Liver (tissue), 9 donors: ENCODE measurements around the gene HSD17B13. TPM values are rescaled to one million over a fixed set of nuclear protein-coding genes. Genes with fewer than 3 reads are reported as not detected.
A peak's percentile ranks its signal among the peaks of the same experiment; 100 is the strongest.

ENCODE experiments used
- DNase-seq: peaks from one replicate; pipeline ENCODE4 v3.0.0-alpha.2; 2017; ENCODE audit warnings: low spot score
- H3K27ac ChIP-seq, 2 donors: one replicate each; pipeline ENCODE4 v1.7.0; 2013; ENCODE audit warnings: inconsistent platforms in 2 of 2, low read length in 2 of 2, control low read depth in 1 of 2, low read depth in 1 of 2, mild to moderate bottlenecking in 1 of 2
- H3K27me3 ChIP-seq, 4 donors: one replicate each; pipeline versions ENCODE4 v1.6.1 to v1.7.0; 2013; ENCODE audit warnings: low read length in 3 of 4, inconsistent platforms in 1 of 4, mild to moderate bottlenecking in 1 of 4, moderate library complexity in 1 of 4; ENCODE audit not compliant: control insufficient read depth in 4 of 4, insufficient read depth in 4 of 4
- H3K36me3 ChIP-seq, 4 donors: one replicate each; pipeline versions ENCODE4 v1.6.1 to v1.7.0; 2013; ENCODE audit warnings: low read length in 3 of 4, mild to moderate bottlenecking in 3 of 4, low read depth in 1 of 4, moderate library complexity in 1 of 4; ENCODE audit not compliant: control insufficient read depth in 4 of 4, insufficient read depth in 3 of 4
- H3K4me1 ChIP-seq, 4 donors: one replicate each; pipeline versions ENCODE4 v1.6.1 to v1.7.0; 2013; ENCODE audit warnings: low read length in 3 of 4, mild to moderate bottlenecking in 3 of 4, moderate library complexity in 1 of 4; ENCODE audit not compliant: control insufficient read depth in 4 of 4, insufficient read depth in 4 of 4
- H3K4me3 ChIP-seq, 3 donors: one replicate each; pipeline versions ENCODE4 v1.6.1 to v1.7.0; 2013; ENCODE audit warnings: low read length in 3 of 3, control low read depth in 1 of 3, low read depth in 1 of 3, mild to moderate bottlenecking in 1 of 3
- H3K9ac ChIP-seq, 2 donors: one replicate each; pipeline ENCODE4 v1.7.0; 2013; ENCODE audit warnings: low read length in 2 of 2, mild to moderate bottlenecking in 2 of 2, moderate library complexity in 2 of 2, control low read depth in 1 of 2, low read depth in 1 of 2
- H3K9me3 ChIP-seq, 4 donors: one replicate each; pipeline versions ENCODE4 v1.6.1 to v1.7.0; 2013; ENCODE audit warnings: low read length in 3 of 4; ENCODE audit not compliant: control insufficient read depth in 4 of 4
- EGR1 ChIP-seq, 2 donors: IDR thresholded peaks; 2 replicates each; pipeline ENCODE4 v1.6.1; 2016 to 2018; ENCODE audit warnings: antibody characterized with exemption in 2 of 2, low read depth in 2 of 2
- FOXA1 ChIP-seq: IDR thresholded peaks from 2 replicates; pipeline ENCODE4 v1.6.1; 2016; ENCODE audit warnings: antibody characterized with exemption
- FOXA2 ChIP-seq: IDR thresholded peaks from 2 replicates; pipeline ENCODE4 v1.6.1; 2016; ENCODE audit warnings: antibody characterized with exemption
- GABPA ChIP-seq, 2 donors: IDR thresholded peaks in 1 of 2; conservative IDR thresholded peaks in 1 of 2; 2 replicates each; pipeline ENCODE4 v1.6.1; 2016; ENCODE audit warnings: antibody characterized with exemption in 2 of 2, mild to moderate bottlenecking in 1 of 2, moderate library complexity in 1 of 2
- HNF4A ChIP-seq, 2 donors: conservative IDR thresholded peaks; 2 replicates each; pipeline ENCODE4 v1.6.1; 2016; ENCODE audit warnings: antibody characterized with exemption in 2 of 2, mild to moderate bottlenecking in 2 of 2
- HNF4G ChIP-seq: IDR thresholded peaks from 2 replicates; pipeline ENCODE4 v1.6.1; 2016; ENCODE audit warnings: antibody characterized with exemption
- JUND ChIP-seq, 2 donors: IDR thresholded peaks; 2 replicates each; pipeline ENCODE4 v1.6.1; 2016; ENCODE audit warnings: antibody characterized with exemption in 2 of 2
- NR2F2 ChIP-seq: IDR thresholded peaks from 2 replicates; pipeline ENCODE4 v1.6.1; 2016; ENCODE audit warnings: antibody characterized with exemption
- RAD21 ChIP-seq, 2 donors: IDR thresholded peaks; 2 replicates each; pipeline ENCODE4 v1.6.1; 2016; ENCODE audit warnings: antibody characterized with exemption in 2 of 2, mild to moderate bottlenecking in 2 of 2
- RXRA ChIP-seq, 2 donors: IDR thresholded peaks; 2 replicates each; pipeline ENCODE4 v1.6.1; 2017 to 2018; ENCODE audit warnings: antibody characterized with exemption in 2 of 2, mild to moderate bottlenecking in 1 of 2
- SP1 ChIP-seq: IDR thresholded peaks from 2 replicates; pipeline ENCODE4 v1.6.1; 2018; ENCODE audit warnings: antibody characterized with exemption, mild to moderate bottlenecking
- TAF1 ChIP-seq: conservative IDR thresholded peaks from 2 replicates; pipeline ENCODE4 v1.6.1; 2016; ENCODE audit warnings: antibody characterized with exemption, mild to moderate bottlenecking
- YY1 ChIP-seq: IDR thresholded peaks from 2 replicates; pipeline ENCODE4 v1.6.1; 2016; ENCODE audit warnings: antibody characterized with exemption, mild to moderate bottlenecking
- WGBS: extraction: QIAGEN DNeasy Blood & Tissue Kit; methylation state at CpG from one replicate; pipeline ENCODE4 v1.1.7; 2013; 5-methylcytosine and 5-hydroxymethylcytosine counted together
- polyA plus RNA-seq, 2 donors: library from polyadenylated mRNA; stranded (reverse) in 1 of 2; unstranded in 1 of 2; fragments of 200-250 nt in 1 of 2; fragments of >200 nt in 1 of 2; fragmentation: Nextera tagmentation in 1 of 2; extraction: Ambion mirVana in 1 of 2; gene quantifications; one replicate each; pipeline versions ENCODE4 v1.2.1 to v1.2.3, GENCODE V29; 2013 to 2015
- total RNA-seq, 2 donors: library from RNA; depleted of rRNA; stranded (reverse); fragments of >200 nt; gene quantifications; one replicate each; pipeline ENCODE4 v1.2.3, GENCODE V29; 2014
- TF ChIP-seq, protein P1 (sequence below): IDR thresholded peaks from 2 replicates; pipeline ENCODE4 v1.6.1; 2016; ENCODE audit warnings: antibody characterized with exemption
- TF ChIP-seq, protein P2 (sequence below): IDR thresholded peaks from 2 replicates; pipeline ENCODE4 v1.6.1; 2016; ENCODE audit warnings: antibody characterized with exemption
- TF ChIP-seq, protein P3 (sequence below): IDR thresholded peaks from 2 replicates; pipeline ENCODE4 v1.6.1; 2016; ENCODE audit warnings: antibody characterized with exemption, mild to moderate bottlenecking
- TF ChIP-seq, protein P4 (sequence below): fragments of 150-350 bp; IDR thresholded peaks from 2 replicates; pipeline ENCODE4 v1.5.1; 2017; ENCODE audit warnings: improper control_type of control experiment, low read depth, low read length; ENCODE audit not compliant: missing input control
- TF ChIP-seq, protein P5 (sequence below): IDR thresholded peaks from 2 replicates; pipeline ENCODE4 v1.6.1; 2016; ENCODE audit warnings: antibody characterized with exemption
- donor health status: healthy.
- donor health status: healthy.
- donor health status: healthy.
- donor health status: healthy.
- donor health status: healthy.

HSD17B13 gene
- total and polyA plus RNA-seq, 4 donors = 0.09 to 61.7 (median 22.8) TPM

DNA sequence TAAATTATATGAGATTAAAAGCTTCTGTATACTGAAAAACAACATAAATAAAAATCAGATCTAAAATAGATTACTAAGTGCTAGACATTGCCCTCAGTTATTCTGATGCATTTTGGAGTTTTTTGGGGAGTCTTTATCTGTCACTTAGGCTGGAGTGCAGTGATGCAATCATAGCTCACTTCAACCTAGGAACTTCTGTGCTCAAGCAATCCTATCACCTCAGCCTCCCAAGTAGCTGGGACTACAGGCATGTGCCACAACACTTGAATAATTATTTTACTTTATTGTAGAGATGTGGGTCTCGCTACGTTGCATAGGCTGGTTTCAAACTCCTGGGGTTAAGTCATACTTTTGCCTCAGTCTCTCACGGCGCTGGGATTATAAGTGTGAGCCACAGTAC lies 36.6 kb upstream of the HSD17B13 start:
- TF ChIP-seq, protein P1, sequence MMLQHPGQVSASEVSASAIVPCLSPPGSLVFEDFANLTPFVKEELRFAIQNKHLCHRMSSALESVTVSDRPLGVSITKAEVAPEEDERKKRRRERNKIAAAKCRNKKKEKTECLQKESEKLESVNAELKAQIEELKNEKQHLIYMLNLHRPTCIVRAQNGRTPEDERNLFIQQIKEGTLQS = no peak
- TF ChIP-seq GABPA (IDR thresholded peaks at IDR 0.05 in 1 of 2, conservative IDR thresholded peaks at IDR 0.05 in 1 of 2) (no peak), YY1 (no peak), SP1 (no peak), RAD21 (IDR thresholded peaks at IDR 0.05) (no peak), EGR1 (IDR thresholded peaks at IDR 0.05; ENCODE audit: low read depth in 2 of 2) (no peak)
- TF ChIP-seq, protein P2, sequence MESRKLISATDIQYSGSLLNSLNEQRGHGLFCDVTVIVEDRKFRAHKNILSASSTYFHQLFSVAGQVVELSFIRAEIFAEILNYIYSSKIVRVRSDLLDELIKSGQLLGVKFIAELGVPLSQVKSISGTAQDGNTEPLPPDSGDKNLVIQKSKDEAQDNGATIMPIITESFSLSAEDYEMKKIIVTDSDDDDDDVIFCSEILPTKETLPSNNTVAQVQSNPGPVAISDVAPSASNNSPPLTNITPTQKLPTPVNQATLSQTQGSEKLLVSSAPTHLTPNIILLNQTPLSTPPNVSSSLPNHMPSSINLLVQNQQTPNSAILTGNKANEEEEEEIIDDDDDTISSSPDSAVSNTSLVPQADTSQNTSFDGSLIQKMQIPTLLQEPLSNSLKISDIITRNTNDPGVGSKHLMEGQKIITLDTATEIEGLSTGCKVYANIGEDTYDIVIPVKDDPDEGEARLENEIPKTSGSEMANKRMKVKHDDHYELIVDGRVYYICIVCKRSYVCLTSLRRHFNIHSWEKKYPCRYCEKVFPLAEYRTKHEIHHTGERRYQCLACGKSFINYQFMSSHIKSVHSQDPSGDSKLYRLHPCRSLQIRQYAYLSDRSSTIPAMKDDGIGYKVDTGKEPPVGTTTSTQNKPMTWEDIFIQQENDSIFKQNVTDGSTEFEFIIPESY = no peak
- whole genome bisulfite sequencing = 95% methylated on average over 4 of the region's 4 CpGs
- H3K9me3 ChIP-seq = no peaks in the 10 kb centered on the region
- peaks cover 5 to 26% (median 15%) of the 10 kb centered on the region in 4 donors for H3K36me3 ChIP-seq
- no peak overlapping the region for H3K27ac ChIP-seq
- H3K27me3 ChIP-seq = no peaks in the 10 kb centered on the region
- H3K4me1 ChIP-seq = peaks cover 3 to 18% (median 6%) of the 10 kb centered on the region in 4 donors
- no peak overlapping the region for H3K4me3 ChIP-seq
- no peak for DNase-seq
- no peak overlapping the region for H3K9ac ChIP-seq

DNA sequence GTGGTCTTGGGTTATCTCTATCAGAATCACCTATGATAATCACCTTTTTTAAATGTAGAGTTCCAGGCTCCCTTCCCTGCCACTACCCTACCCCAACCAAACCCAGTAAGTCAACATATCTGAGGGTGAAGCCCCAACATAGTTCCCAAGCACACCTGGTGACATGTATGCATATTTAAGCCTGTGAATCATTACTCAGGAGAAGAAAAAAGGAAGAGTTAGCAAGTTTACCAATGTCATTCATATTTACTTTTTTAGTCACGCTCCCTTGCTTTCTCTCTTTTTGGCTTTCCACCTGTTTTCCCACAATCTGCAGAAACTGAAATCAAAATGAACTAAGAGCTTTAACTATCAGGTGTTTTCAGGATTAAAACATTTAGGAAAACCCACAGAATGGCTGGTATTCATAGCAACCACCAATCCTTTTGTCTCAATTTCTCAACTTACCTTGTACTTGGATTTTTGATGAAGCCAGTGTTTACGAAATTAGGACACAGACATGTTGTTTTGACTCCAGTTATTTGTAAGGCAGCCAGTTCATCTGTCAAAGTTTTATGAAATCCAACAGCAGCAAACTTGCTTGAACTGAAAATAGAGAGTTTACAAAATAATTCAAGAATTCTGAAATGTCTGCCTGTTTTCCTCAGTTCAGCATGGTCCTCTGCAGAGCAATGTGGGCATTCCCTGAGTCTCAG lies 34.3 kb upstream of the HSD17B13 start:
- no peaks in the 10 kb centered on the region for H3K27me3 ChIP-seq
- no peak for TF ChIP-seq EGR1 (IDR thresholded peaks at IDR 0.05; ENCODE audit: low read depth in 2 of 2)
- no peak for TF ChIP-seq JUND (IDR thresholded peaks at IDR 0.05)
- no peak for TF ChIP-seq TAF1
- TF ChIP-seq YY1 = peak; percentile 64
- peak in 1 of 2 donors; percentile 15 for TF ChIP-seq RXRA (IDR thresholded peaks at IDR 0.05)
- TF ChIP-seq SP1 = no peak
- no peak for TF ChIP-seq NR2F2
- TF ChIP-seq RAD21 (IDR thresholded peaks at IDR 0.05) = no peak
- TF ChIP-seq FOXA1 = peak; percentile 33
- TF ChIP-seq, protein P3, sequence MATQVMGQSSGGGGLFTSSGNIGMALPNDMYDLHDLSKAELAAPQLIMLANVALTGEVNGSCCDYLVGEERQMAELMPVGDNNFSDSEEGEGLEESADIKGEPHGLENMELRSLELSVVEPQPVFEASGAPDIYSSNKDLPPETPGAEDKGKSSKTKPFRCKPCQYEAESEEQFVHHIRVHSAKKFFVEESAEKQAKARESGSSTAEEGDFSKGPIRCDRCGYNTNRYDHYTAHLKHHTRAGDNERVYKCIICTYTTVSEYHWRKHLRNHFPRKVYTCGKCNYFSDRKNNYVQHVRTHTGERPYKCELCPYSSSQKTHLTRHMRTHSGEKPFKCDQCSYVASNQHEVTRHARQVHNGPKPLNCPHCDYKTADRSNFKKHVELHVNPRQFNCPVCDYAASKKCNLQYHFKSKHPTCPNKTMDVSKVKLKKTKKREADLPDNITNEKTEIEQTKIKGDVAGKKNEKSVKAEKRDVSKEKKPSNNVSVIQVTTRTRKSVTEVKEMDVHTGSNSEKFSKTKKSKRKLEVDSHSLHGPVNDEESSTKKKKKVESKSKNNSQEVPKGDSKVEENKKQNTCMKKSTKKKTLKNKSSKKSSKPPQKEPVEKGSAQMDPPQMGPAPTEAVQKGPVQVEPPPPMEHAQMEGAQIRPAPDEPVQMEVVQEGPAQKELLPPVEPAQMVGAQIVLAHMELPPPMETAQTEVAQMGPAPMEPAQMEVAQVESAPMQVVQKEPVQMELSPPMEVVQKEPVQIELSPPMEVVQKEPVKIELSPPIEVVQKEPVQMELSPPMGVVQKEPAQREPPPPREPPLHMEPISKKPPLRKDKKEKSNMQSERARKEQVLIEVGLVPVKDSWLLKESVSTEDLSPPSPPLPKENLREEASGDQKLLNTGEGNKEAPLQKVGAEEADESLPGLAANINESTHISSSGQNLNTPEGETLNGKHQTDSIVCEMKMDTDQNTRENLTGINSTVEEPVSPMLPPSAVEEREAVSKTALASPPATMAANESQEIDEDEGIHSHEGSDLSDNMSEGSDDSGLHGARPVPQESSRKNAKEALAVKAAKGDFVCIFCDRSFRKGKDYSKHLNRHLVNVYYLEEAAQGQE = no peak
- TF ChIP-seq, protein P2 = no peak
- no peak for TF ChIP-seq GABPA (IDR thresholded peaks at IDR 0.05 in 1 of 2, conservative IDR thresholded peaks at IDR 0.05 in 1 of 2)
- TF ChIP-seq, protein P4, sequence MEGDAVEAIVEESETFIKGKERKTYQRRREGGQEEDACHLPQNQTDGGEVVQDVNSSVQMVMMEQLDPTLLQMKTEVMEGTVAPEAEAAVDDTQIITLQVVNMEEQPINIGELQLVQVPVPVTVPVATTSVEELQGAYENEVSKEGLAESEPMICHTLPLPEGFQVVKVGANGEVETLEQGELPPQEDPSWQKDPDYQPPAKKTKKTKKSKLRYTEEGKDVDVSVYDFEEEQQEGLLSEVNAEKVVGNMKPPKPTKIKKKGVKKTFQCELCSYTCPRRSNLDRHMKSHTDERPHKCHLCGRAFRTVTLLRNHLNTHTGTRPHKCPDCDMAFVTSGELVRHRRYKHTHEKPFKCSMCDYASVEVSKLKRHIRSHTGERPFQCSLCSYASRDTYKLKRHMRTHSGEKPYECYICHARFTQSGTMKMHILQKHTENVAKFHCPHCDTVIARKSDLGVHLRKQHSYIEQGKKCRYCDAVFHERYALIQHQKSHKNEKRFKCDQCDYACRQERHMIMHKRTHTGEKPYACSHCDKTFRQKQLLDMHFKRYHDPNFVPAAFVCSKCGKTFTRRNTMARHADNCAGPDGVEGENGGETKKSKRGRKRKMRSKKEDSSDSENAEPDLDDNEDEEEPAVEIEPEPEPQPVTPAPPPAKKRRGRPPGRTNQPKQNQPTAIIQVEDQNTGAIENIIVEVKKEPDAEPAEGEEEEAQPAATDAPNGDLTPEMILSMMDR = no peak
- TF ChIP-seq, protein P5, sequence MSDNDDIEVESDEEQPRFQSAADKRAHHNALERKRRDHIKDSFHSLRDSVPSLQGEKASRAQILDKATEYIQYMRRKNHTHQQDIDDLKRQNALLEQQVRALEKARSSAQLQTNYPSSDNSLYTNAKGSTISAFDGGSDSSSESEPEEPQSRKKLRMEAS = no peak
- peak; percentile 73 for TF ChIP-seq FOXA2
- TF ChIP-seq HNF4G = no peak
- TF ChIP-seq, protein P1 = no peak
- TF ChIP-seq HNF4A (conservative IDR thresholded peaks at IDR 0.05) = peak in 1 of 2 donors; percentile 29
- no peaks in the 10 kb centered on the region for H3K9me3 ChIP-seq
- 49% methylated on average over 2 of the region's 2 CpGs for WGBS
- H3K4me3 ChIP-seq = no peak overlapping the region
- peaks cover 3 to 18% (median 6%) of the 10 kb centered on the region in 4 donors for H3K4me1 ChIP-seq
- DNase-seq = no peak
- H3K36me3 ChIP-seq = peaks cover 1 to 13% (median 6%) of the 10 kb centered on the region in 4 donors
- peak overlapping the region in 1 of 2 donors; percentile 56 for H3K9ac ChIP-seq
- peak overlapping the region; percentile 65 to 88 for H3K27ac ChIP-seq
